GM19025 (cell line): Measurements from ENCODE around the gene RASGRF2.
"Not testable (repeated sequence)": the region's sequence is repeated elsewhere in the genome, so short reads cannot be mapped to it uniquely, and the experiment has no call there.

Experiments
- ATAC-seq: cut with Tn5 transposase; IDR thresholded peaks from one replicate; pipeline ENCODE4 v1.9.1; 2021; ENCODE audit warnings: mild to moderate bottlenecking, low read depth, moderate library complexity; ENCODE audit not compliant: unreplicated experiment

Gene RASGRF2

DNA sequence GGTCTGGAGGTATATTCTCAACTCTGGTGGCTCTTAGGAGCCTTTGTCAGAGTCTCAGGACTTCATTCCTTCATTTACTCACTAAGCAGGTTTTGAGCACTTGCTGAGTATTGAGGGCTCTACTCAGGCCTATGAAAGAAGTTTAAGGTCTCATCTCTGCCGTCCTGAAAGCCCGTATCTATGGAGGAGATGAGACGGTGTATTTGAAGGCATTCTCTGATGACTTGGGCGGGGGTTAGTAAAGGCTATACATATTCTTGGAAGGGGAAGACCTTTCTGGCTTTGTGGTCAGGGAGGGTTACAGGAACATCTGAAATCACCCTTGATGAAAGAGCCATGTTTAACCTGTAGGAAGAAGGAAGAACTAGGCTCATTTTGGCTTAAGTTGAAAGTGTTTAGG, 21.9 kb downstream of the RASGRF2 start:
- no peak for ATAC-seq

- no peak for ATAC-seq
These were observed 25.6 kb downstream of the RASGRF2 start for GRCh38 chr5:80985600-80986228.

DNA sequence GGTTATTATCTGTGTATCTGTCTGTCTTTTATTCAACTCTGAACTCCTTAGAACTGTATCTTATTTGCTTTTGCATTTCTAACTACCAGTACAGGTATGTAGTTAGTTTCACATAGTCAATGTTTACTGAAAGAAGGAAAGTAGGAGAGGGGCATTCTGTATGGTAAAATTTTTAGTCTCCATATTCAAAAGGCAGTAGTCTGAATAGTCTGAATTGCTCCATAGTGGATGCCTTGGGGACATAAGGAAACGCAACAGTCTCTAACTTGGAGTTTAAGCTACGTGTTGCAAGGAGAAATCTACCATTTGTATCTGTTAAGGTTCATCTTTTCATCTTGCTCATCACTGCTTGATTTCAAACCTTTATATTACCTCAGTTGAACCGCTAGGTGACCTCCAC, 26.2 kb downstream of the RASGRF2 start:
- no peak for ATAC-seq

GRCh38 chr5:80987078-80987766, 27.1 kb downstream of the RASGRF2 start:
- no peak for ATAC-seq

DNA sequence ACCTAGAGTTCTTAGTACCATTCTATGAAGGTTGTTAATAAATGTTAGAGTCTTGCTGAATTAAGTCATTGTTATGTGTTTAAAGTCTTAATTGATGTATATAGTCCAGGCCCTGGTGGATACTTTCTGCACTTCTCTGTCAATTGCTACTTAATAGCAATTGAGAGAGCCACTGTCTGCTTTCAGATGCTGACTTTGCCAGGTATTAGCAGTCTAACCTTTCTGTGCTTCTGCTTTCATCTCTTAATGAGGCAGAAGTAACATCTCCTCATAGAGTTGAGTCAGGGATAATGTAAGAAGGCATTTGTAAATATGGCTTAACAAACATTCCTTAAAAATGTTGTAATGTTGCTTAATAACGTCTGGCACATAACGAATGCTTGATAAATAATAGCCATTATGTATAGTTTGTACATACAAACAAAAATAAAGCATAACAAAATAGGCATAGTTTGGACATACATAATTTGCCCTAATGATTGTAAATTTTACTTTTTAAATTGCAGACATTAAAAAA, 28.3 kb downstream of the RASGRF2 start:
- ATAC-seq, result no peak

- ATAC-seq, result no peak
These were observed 29.7 kb downstream of the RASGRF2 start for GRCh38 chr5:80989883-80990282.

DNA sequence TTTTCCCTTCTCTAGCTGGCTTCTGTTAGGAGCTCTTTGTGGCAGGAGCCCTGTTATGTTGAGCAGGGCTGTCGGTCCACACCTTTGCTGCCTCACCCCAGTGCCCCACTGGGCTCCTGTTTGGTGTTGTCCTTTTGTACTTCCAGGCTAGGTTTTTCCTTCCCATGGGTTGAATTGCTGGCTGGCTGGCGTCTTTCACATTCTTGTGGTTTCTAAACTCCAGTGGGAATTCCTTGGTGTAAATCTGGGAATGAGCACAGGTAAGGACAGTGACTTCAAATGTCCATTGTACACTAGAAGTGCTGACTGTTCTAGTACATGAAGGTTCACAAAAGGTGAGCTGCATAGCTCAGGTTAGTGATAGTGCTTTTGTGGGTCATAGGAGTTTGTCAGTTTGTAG, 30.4 kb downstream of the RASGRF2 start:
- ATAC-seq, result no peak

- no peak for ATAC-seq
These were observed 30.8 kb downstream of the RASGRF2 start for GRCh38 chr5:80990971-80991370.

DNA sequence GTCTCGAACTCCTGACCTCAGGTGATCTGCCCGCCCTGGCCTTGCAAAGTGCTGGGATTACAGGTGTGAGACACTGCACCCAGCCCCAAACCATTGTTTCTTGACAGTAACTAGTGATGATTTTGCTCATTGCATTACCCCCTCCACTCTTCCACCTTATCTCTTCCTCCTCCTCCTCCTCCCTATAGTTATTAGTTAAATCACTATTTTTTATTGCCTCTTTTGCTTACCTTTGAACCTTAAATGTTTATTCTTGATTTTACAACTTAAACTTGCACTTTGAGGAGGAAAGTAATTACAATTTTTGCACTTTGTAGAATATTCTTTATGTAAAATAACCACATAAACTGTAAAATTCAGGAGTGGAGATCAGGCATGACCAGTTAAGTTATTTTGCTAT, 35.7 kb downstream of the RASGRF2 start:
- no peak for ATAC-seq

GRCh38 chr5:80998590-80998979, 38.4 kb downstream of the RASGRF2 start:
- no peak for ATAC-seq

DNA sequence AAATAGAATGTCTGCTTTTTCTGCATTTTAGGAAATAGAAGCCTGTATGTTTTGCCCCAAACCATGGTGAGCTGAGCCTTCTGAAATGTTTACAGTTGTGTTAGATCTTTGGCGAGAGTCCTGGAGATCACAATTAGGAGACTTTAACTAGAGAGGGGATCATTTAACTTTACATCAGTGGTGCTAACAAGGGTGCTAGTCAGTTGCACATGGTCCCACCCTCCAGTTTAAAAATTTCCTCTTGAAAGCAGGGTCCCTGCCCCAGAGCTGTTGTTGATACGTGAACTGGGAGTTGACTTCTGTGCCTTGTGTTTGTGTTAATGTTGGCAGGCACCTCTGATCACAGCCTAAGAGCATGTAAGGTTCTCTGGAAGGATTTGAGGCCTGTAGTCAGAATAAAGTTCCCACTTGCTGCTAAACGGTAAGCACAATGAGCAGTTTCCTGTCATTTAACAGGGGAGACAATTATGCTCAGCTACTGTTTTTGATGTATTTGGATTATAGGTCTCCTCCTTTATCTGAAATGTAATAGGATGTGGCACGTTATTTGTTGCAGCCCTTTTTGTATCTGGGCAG, 43.7 kb downstream of the RASGRF2 start:
- no peak for ATAC-seq

DNA sequence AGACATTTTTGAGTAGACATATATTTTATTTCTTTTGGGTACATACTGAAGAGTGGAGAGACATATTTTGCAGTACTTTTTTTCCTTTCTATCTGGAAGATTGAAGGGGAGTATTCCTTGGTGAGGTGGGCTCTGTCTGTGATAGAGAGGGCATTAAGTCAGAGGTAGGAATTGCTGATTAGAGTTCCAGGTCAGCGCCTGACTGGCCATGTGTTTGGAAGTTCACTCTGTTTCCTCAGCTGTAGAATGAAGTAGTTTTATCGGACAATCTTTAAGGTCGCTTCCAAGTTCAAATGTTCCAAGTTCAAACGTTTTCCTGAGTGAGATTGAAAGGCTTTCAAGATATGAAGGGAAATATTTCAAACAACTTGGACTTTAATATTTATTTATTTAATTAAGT, 45.5 kb downstream of the RASGRF2 start:
- no peak for ATAC-seq

DNA sequence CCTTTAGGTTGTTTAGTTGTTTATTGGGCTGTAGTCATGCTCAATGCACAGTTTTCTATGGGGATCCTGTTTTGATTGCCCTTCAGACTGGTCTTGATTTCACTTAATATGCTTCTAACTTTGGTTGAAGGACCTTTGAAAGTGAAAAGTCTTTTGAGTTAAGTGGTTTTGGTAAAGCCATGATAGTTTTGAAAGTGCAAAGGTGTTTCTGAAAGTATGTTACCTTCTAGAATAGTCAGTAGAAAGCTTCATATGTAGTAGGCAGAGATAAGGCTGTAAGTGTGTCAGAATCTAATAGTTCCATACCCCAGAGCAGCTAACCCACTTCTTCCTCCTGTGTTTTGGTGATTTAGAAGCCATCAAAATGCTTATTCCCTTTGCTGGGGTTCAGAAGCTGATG, 46.1 kb downstream of the RASGRF2 start:
- ATAC-seq, result no peak

GRCh38 chr5:81006947-81007636, 46.9 kb downstream of the RASGRF2 start:
- ATAC-seq, result no peak

DNA sequence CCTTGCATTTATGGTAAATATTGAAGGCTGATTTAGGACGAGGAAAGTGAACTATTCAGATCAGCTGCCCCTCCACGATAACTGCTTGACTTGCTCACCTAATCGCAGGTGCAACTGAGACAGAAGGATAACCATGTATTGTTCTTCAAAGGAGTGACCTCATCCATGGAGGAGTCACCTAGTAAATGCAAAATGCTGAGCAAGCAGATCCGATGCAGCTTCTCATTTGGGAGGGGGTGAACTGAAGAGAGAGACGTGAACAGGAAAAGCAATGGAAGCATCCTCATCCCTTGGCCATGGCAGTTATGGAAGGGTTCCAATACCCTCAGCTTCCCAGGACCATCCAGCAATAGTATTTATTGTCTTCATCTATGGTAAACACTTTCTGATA, 47.5 kb downstream of the RASGRF2 start:
- no peak for ATAC-seq

DNA sequence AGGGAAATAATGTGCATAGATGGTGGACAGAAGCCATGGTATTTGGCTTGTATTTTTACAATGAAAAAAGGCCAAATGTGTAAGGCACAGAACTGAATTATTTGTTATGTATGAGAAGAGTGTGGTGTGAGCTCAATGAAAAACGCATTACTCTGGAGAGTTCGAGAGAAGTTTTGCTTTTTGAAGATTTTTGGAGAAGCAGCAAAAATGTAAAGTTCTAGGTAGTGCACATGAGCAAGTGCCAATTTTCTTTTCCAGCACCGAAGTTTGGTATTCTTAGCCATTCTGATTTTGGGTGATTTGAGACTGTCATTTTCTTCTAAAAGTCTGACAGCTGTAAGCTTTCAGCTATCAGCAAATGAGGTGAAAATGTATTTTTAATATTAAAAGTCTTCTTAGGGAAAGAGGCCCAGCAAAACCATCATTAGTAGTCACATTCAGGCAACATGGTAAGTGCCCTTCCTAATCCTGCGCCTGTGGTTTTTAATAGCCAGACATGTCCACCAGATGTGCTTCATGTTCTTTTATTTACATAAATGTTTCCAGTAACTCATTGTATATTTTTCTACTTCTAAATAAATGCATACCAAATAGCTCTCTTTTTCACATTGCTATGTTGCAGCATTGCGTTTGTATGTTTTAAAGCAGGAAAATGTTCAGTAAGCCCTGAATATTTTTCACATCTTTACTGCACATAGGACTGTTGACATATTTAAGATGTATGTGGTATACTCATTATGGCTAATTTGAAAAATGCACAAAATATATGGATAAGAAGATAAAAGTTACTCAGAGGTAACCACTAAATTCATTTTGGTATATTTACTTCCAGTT, 50.4 kb downstream of the RASGRF2 start:
- ATAC-seq, result no peak

DNA sequence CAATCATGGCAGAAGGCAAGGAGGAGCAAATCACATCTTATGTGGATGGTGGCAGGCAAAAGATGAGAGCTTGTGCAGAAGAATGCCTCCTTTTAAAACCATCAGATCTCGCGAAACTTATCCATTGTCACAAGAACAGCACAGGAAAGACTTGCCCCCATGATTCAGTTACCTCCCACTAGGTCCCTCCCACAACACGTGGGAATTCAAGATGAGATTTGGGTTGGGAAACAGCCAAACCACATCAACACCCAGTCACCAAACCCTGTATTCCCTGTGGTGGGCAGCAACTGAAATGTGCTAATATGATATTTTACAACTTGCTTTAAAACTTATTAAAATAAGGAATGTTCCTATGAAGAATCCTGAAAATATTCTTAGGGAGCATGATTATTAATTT, 54.2 kb downstream of the RASGRF2 start:
- ATAC-seq, result no peak

- ATAC-seq, result no peak
These were observed 56.0 kb downstream of the RASGRF2 start for GRCh38 chr5:81016116-81016515.

GRCh38 chr5:81017320-81017719, 57.2 kb downstream of the RASGRF2 start:
- ATAC-seq, result no peak

DNA sequence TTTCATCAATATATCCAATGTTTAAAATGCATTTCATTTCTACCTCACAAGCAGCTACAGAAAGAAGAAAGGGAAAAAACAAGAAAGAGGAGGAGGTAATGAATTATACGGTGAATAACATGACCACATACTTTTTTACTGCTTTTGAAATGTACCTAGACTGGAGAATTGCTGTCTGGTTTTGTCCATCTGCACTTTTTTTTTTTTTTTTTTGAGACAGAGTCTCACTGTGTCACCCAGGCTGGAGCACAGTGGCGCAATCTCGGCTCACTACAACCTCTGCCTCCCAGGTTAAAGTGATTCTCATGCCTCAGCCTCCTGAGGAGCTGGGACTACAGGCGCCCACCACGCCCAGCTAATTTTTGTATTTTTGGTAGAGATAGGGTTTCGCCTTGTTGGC, 58.4 kb downstream of the RASGRF2 start:
- not testable (repeated sequence) for ATAC-seq
